ENCODE results near the gene RNASE4.

RNASE4 gene

DNA sequence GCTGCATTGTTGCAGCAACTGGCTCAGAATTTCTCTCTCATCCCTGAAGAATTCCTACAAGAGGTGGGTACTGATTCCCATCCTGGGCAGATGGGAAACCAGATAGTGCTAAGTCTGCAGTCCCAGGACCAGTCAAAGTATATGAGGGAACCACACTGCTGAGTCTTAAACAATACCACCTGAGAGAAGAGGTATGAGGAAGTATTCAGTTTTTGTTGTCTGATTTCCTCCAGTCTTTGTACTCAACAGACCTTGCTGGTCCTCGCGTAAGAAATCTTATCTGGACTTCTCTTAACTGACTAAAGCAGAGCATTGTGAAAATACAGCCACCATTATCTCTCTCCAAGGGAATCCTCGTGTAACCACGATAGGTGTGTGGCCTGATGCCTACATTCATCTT, 57.8 kb downstream of the RNASE4 start:
- DNase-seq (ENCODE audit: low read depth in 1 of 2, low spot score in 1 of 2) = no peak

- no peak for DNase-seq (ENCODE audit: low read depth in 1 of 2, low spot score in 1 of 2)
Measured at GRCh38 chr14:20743556-20743955, 59.2 kb downstream of the RNASE4 start.

- DNase-seq (ENCODE audit: low read depth in 1 of 2, low spot score in 1 of 2) = no peak
Measured at GRCh38 chr14:20745571-20746358, 61.4 kb downstream of the RNASE4 start, which contains the start of gene EDDM3A. EDDM3A (plus strand) TSS chr14:20745887; CDS start chr14:20747581, 1,694 bp downstream.

DNA sequence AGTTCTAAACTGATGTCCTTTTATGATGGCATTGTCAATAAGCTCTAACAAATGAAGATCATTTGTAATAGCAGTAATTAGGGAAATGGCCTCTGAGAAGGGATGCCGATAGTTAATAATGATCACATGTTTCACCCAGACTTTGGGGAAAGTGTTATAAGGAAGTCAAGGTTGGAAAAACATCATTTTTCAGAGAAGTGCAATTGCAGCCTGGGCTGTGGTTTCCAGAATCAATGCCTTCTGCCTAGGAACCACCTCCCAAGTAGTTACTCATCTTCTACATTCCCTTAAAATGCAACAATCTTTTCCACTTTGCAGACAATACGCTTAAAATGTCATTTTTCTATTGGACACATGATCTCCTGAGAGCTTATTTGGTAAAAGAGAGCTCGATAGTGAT, 62.2 kb downstream of the RNASE4 start:
- no peak for DNase-seq (ENCODE audit: low read depth in 1 of 2, low spot score in 1 of 2)

DNA sequence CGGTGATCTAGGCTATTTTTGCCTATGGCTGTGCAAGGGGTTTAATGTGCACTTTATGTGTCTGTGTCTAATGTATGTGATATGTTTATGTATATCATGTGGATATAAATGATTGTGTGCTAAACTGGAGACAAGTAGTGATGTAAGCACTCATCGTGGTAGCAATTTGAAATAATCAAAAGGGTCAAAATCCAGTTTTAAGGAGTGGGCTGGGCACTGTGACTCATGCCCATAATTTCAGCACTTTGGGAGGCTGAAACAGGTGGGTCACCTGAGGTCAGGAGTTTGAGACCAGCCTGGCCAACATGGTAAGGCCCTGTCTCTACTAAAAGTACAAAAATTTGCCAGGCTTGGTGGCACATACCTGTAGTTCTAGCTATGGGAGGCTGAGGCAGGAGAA, 64.1 kb downstream of the RNASE4 start:
- no peak for DNase-seq (ENCODE audit: low read depth in 1 of 2, low spot score in 1 of 2)

DNA sequence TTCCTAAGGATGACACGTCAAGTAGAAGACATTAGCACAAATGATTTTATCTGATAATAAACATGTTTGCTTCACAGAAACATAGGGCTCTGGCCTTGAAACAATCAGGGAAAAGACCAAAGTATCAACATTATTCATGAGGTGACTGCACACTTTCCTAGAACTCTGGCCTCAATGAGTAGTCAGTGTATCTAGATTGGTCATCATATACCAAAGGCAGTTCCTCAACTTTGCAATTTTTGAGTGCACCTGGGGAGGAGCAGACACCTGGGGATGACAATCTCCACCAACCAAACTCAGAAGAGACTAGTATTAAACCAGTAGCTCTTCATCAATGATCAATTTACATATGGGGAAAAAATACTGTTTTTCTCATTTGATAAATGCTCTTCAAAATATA, 65.8 kb downstream of the RNASE4 start:
- DNase-seq (ENCODE audit: low read depth in 1 of 2, low spot score in 1 of 2) = no peak

All from activated CD4-positive, alpha-beta T cell treated with anti-CD3 and anti-CD28 coated beads, Interleukin-2, amount 50 U/mL, for 24 hours (primary cell).